Stimulated activated CD8-positive, alpha-beta memory T cell treated with anti-CD3 and anti-CD28 coated beads, Interleukin-12 subunit alpha, Interleukin-12 subunit beta, amount 100 ng/mL, for 4 hours (primary cell): Measurements from ENCODE around the gene DPEP2NB.
"Not testable (repeated sequence)": the region's sequence is repeated elsewhere in the genome, so short reads cannot be mapped to it uniquely, and the experiment has no call there.

ENCODE experiments used
- DNase-seq: peaks from one replicate; pipeline ENCODE4 v3.0.0-alpha.2; 2020; ENCODE audit warnings: low read depth

Gene DPEP2NB

DNA sequence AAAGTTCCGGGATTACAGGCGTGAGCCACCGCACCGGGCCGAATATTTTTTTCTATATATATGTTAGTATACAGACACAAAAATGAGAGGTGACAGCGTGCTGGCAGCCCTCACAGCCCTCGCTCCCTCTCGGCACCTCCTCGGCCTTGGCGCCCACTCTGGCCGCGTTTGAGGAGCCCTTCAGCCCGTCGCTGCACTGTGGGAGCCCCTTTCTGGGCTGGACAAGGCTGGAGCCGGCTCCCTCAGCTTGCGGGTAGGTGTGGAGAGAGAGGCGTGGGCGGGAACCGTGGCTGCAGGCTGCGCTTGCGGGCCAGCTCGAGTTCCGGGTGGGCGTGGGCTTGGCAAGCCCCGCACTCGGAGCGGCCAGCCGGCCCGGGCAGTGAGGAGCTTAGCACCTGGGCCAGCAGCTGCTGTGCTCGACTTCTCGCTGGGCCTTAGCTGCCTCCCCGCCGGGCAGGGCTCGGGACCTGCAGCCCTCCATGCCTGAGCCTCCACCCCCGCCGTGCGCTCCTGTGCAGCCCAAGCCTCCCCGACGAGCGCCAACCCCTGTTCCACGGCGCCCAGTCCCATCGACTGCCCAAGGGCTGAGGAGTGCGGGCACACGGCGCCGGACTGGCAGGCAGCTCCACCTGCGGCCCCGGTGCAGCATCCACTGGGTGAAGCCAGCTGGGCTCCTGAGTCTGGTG lies 33.6 kb downstream of the DPEP2NB start:
- no peak for DNase-seq

DNA sequence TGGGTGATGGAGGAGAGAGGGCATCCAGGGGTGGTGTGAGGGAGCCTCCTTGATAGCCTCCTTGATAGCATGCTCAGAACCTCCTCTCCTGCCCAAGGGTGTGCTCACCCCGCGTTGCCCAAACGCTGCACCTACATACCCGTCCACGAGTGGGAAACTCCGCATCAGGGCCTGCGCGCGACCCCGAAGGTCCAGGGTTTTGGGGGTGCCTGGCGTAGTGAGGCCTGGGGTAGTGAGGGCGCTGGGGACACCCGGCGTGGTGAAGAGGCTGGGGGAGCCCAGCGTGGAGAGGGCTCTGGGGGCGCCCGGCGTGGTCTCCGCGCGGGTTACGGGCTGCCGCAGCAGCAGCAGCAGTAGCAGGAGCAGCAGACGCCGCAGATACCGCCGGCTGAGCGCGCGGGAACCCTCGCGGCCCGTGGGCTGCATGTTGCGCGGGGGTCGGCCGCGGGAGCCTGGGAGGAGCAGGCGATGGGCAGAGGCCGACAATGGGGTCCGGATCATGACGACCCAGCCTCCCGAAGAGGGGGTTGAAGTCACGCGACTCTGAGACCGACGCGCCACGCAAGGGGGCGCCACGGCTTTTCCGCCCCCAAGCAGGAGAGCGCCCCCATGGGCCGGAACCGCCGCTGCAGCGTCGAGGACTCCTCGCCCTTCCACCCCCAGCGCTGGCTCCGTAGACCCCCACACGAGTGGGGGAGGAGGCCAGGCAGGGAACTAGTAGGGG lies 35.6 kb downstream of the DPEP2NB start, which contains the start of gene DPEP3:
TSS of gene DPEP3 (minus strand) at position 545 of the 724 bp plus-strand sequence. CDS start at position 426, 119 bp downstream.
- no peak for DNase-seq

- DNase-seq = no peak
These were observed 38.1 kb downstream of the DPEP2NB start for GRCh38 chr16:67977469-67978227.

GRCh38 chr16:67977005-67977404 lies 38.7 kb downstream of the DPEP2NB start:
- DNase-seq = no peak

- DNase-seq = no peak
These were observed 39.5 kb downstream of the DPEP2NB start for GRCh38 chr16:67976205-67976604.

GRCh38 chr16:67975321-67976105 lies 40.2 kb downstream of the DPEP2NB start:
- no peak for DNase-seq

DNA sequence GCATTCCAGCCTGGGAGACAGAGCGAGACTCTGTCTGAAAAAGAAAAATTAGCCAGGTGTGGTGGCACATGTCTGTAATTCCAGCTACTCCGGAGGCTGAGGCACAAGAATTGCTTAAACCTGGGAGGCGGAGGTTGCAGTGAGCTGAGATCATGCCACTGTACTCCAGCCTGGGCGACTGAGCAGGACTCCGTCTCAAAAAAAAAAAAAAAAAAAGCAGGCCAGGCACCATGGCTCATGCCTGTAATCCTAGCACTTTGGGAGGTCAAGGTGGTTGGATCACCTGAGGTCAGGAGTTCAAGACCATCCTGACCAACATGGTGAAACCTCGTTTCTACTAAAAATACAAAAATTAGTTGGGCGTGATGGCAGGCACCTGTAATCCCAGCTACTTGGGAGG lies 43.4 kb downstream of the DPEP2NB start:
- DNase-seq = not testable (repeated sequence)

GRCh38 chr16:67971111-67971510 lies 44.6 kb downstream of the DPEP2NB start:
- no peak for DNase-seq

- no peak for DNase-seq
These were observed 46.3 kb downstream of the DPEP2NB start for GRCh38 chr16:67969254-67970039.

GRCh38 chr16:67968400-67969253 lies 47.1 kb downstream of the DPEP2NB start, which contains the start of gene SLC12A4:
Gene SLC12A4 (minus strand): TSS chr16:67968637. CDS start chr16:67968553, 84 bp downstream.
- DNase-seq = peak; percentile 76

DNA sequence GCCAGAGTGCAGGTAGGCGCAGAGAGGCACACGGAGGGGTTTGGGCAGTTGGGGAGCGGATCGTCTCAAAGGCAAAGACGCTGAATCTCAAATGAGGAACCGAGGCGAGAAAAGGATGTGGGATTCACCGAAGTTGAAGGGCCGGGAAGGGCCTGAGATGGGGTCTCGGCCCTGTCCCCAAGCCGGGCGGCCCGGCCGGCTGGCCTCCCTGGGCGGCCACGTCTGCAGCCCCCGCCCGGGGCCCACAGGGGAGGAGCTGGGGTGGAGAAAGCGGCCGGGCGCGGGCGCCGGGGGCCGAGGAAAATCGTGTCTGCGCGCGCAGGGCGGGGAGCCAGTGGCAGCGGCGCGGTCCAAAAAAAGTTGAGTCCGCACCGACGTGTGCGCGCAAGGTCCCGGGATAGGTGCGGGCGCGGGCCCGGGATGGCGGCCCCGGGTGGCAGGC lies 47.7 kb downstream of the DPEP2NB start:
- DNase-seq = no peak

DNA sequence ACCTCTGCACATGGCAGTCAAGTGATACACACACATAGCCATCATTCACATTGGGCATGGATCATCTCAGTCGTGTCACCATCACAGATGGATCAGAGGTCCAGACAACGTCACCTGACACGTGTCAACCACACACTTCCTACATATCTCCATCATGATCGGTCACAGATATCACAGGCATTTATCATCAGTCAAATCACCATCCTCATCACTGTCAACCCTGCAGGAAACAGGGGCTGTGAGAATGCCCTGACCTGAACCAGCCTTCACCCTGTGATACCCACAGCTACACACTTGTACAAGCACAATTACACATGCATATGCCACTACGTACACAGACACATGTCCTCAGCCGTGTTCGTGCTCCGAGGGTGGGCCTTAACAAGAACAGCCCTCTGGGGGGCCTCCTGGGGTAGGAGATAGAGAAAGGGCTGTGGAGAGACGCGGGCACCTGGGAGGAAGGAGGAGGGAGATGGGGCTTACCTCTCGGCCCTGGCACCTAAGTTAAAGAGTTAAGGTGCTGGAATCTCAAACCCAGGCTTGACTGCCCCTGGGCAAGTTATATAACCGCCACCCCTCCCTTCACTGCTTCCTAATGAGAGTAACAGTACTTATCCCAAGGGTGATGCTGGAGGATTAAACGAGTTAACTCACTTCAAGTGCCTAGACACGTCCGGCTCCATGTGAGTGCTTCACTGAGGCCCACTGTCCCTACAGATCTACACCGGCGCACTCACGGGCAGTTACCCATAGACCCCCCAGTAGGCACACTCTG lies 48.3 kb downstream of the DPEP2NB start:
- DNase-seq = no peak

GRCh38 chr16:67966549-67967182 lies 49.0 kb downstream of the DPEP2NB start:
- DNase-seq = no peak

- DNase-seq = no peak
These were observed 49.8 kb downstream of the DPEP2NB start for GRCh38 chr16:67965668-67966548.

- DNase-seq = no peak
These were observed 51.1 kb downstream of the DPEP2NB start for GRCh38 chr16:67964477-67965131.

- DNase-seq = no peak
These were observed 51.9 kb downstream of the DPEP2NB start for GRCh38 chr16:67963662-67964321.
